ENCODE data around the gene SLC6A17.

Gene SLC6A17

GRCh38 chr1:110148961-110149360 lies 1.3 kb upstream of the SLC6A17 start:
- DNase-seq (ENCODE audit: low spot score in 2 of 2) = no peak
- Mint-ChIP-seq H3K9me3 (no peaks in the 10 kb centered on the region), H3K27ac (ENCODE audit: low read depth) (no peak overlapping the region), H3K4me1 (no peaks in the 10 kb centered on the region), H3K36me3 (ENCODE audit: insufficient read depth) (no peaks in the 10 kb centered on the region), H3K4me3 (no peak overlapping the region), H3K27me3 (peaks cover 22% of the 10 kb centered on the region)
- ATAC-seq (replicated peaks; ENCODE audit: extremely low read depth, poor library complexity, severe bottlenecking) = no peak

- peaks cover 45% of the 10 kb centered on the region for H3K27me3 Mint-ChIP-seq
- peaks cover 3% of the 10 kb centered on the region for H3K36me3 Mint-ChIP-seq (ENCODE audit: insufficient read depth)
- H3K4me3 Mint-ChIP-seq = no peak overlapping the region
These were observed 928 bp downstream of the SLC6A17 start for GRCh38 chr1:110151175-110151669.

DNA sequence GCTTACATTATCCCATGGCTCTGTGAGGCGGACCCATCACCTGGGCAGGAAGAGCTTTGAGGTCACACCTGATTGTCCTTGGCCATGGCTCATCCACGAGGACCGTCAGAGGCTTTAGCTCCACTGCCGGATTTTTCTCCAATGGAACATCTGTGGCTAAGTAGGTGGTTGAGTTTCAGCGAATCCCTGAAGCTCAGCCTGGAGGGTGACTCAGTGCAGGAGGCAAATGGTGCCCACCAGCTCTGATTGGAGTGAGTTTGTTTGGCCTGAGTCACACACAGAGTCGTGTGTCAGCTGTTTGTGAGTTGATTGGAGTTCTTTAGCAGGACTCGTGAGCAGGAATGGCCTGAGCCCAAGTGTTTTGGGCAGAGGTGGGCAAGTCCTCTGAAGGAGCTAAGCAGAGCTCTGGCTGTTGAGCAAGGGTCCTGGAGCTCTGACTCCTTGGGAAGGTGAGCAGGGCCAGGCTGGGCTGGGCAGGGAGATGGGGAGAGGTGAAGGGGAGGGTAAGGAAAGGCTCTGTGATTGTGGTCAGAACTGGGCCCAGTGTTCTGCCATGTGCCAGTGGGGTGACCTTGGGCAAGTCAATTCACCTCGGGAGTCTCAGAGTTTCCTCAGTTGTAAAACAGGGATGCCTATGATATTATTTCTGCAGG lies 2.0 kb downstream of the SLC6A17 start:
- DNase-seq (ENCODE audit: low spot score in 2 of 2) (no peak), ATAC-seq (replicated peaks; ENCODE audit: extremely low read depth, poor library complexity, severe bottlenecking) (no peak)
- H3K27me3 Mint-ChIP-seq = peaks cover 55% of the 10 kb centered on the region
- peaks cover 3% of the 10 kb centered on the region for H3K36me3 Mint-ChIP-seq (ENCODE audit: insufficient read depth)
- H3K4me1 Mint-ChIP-seq = no peaks in the 10 kb centered on the region
- no peak overlapping the region for H3K27ac Mint-ChIP-seq (ENCODE audit: low read depth)
- H3K4me3 Mint-ChIP-seq = no peak overlapping the region
- no peaks in the 10 kb centered on the region for H3K9me3 Mint-ChIP-seq

More at GRCh38 chr1:110151175-110151669, 928 bp downstream of the SLC6A17 start:
- no peak for DNase-seq (ENCODE audit: low spot score in 2 of 2)
- Mint-ChIP-seq H3K4me1 (no peaks in the 10 kb centered on the region), H3K27ac (ENCODE audit: low read depth) (no peak overlapping the region), H3K9me3 (no peaks in the 10 kb centered on the region)
- no peak for ATAC-seq (replicated peaks; ENCODE audit: extremely low read depth, poor library complexity, severe bottlenecking)

- no peak overlapping the region for H3K27ac Mint-ChIP-seq (ENCODE audit: low read depth)
- H3K9me3 Mint-ChIP-seq = no peaks in the 10 kb centered on the region
- no peaks in the 10 kb centered on the region for H3K4me1 Mint-ChIP-seq
- DNase-seq (ENCODE audit: low spot score in 2 of 2) = no peak
- H3K36me3 Mint-ChIP-seq (ENCODE audit: insufficient read depth) = peaks cover 3% of the 10 kb centered on the region
- peaks cover 67% of the 10 kb centered on the region for H3K27me3 Mint-ChIP-seq
- no peak overlapping the region for H3K4me3 Mint-ChIP-seq
- ATAC-seq (replicated peaks; ENCODE audit: extremely low read depth, poor library complexity, severe bottlenecking) = no peak
These were observed 3.2 kb downstream of the SLC6A17 start for GRCh38 chr1:110153407-110153950.

DNA sequence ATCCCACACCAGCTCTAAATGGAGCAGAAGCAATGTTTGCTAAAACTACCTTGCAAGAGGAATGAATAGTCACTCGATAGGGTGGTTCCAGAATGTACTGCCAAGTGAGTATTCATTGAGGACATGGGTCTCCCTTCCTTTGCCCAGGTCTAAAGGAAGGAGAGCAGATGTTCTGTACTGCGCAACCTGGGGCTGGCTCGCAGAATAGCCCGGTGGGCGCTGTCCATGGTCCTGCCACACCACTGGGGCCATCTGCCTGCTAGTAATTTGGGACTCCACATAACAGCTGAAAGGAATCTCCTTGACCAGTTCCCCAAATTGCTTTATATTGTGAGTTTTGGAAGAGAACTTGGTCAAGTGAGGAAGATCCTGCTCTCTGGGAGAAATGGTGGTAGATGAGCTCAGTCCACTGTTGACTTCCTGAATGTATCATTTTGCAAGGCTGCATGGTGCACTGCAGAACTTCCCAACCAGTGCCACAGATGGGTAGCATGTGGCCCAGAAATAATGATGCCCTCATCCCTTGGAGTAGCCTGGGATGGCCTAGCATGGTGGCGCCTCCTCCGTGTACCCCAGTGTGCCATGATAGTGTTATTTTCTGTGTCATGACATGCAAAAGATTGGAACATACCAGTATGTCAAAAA lies 5.7 kb downstream of the SLC6A17 start:
- ATAC-seq (replicated peaks; ENCODE audit: extremely low read depth, poor library complexity, severe bottlenecking) (no peak), DNase-seq (ENCODE audit: low spot score in 2 of 2) (peak; percentile 13 to 25)
- Mint-ChIP-seq H3K27ac (ENCODE audit: low read depth) (no peak overlapping the region), H3K9me3 (peaks cover 6% of the 10 kb centered on the region), H3K4me3 (no peak overlapping the region), H3K27me3 (peaks cover 91% of the 10 kb centered on the region), H3K36me3 (ENCODE audit: insufficient read depth) (peaks cover 3% of the 10 kb centered on the region), H3K4me1 (no peaks in the 10 kb centered on the region)

DNA sequence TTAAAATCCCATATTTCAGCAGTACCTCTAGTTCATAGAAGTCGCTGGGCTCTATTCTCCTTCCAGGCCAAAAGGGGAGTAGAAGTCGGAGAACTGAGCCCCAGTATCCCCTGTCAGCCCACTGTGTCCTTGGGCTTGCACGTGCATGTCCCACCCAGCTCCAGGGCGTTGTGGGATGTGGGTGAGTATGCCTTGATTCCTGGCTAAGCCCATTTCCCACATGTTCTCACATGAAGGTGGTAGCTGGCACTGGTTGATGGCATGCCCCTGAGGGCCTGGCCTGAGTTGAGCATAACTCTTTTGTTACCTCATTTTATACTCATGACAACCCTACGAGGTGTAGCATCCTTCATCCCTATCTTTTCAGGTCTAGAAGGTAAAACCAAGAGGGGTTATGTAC lies 8.0 kb downstream of the SLC6A17 start:
- Mint-ChIP-seq H3K4me1 (no peaks in the 10 kb centered on the region), H3K27ac (ENCODE audit: low read depth) (no peak overlapping the region), H3K27me3 (peaks cover 92% of the 10 kb centered on the region), H3K36me3 (ENCODE audit: insufficient read depth) (peaks cover 3% of the 10 kb centered on the region), H3K9me3 (peaks cover 6% of the 10 kb centered on the region), H3K4me3 (no peak overlapping the region)
- DNase-seq (ENCODE audit: low spot score in 2 of 2) (no peak), ATAC-seq (replicated peaks; ENCODE audit: extremely low read depth, poor library complexity, severe bottlenecking) (no peak)

GRCh38 chr1:110159168-110159567 lies 8.9 kb downstream of the SLC6A17 start:
- H3K4me3 Mint-ChIP-seq = no peak overlapping the region

GRCh38 chr1:110160538-110161100 lies 10.3 kb downstream of the SLC6A17 start:
- ATAC-seq (replicated peaks; ENCODE audit: extremely low read depth, poor library complexity, severe bottlenecking) (no peak), DNase-seq (ENCODE audit: low spot score in 2 of 2) (no peak)
- H3K9me3 Mint-ChIP-seq = peaks cover 6% of the 10 kb centered on the region
- H3K27me3 Mint-ChIP-seq = peaks cover 80% of the 10 kb centered on the region
- H3K36me3 Mint-ChIP-seq (ENCODE audit: insufficient read depth) = no peaks in the 10 kb centered on the region
- H3K4me3 Mint-ChIP-seq = no peak overlapping the region
- H3K4me1 Mint-ChIP-seq = no peaks in the 10 kb centered on the region
- no peak overlapping the region for H3K27ac Mint-ChIP-seq (ENCODE audit: low read depth)

More at GRCh38 chr1:110159168-110159567, 8.9 kb downstream of the SLC6A17 start:
- DNase-seq (ENCODE audit: low spot score in 2 of 2) (no peak), ATAC-seq (replicated peaks; ENCODE audit: extremely low read depth, poor library complexity, severe bottlenecking) (no peak)
- Mint-ChIP-seq H3K27ac (ENCODE audit: low read depth) (no peak overlapping the region), H3K4me1 (no peaks in the 10 kb centered on the region), H3K9me3 (peaks cover 6% of the 10 kb centered on the region), H3K27me3 (peaks cover 92% of the 10 kb centered on the region), H3K36me3 (ENCODE audit: insufficient read depth) (peaks cover 3% of the 10 kb centered on the region)

DNA sequence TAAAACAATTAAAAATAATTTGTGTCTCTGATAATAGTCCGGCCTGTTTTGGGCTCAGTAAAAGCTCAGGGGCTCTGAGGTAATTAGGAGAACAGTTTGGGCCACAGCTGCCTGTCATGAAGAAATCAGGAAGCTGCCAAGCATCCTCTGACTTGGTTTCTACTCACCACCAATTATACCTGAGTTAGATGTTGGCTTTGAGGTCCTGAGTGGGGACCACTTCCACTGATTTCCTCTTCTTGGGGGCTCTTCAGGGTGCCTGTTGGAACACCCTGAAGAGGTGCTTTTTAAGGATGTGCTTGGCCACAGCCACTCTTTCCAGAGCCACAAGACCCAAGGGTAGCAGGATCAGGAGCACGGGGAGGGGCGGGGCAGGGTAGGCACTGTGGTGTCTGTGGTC lies 10.9 kb downstream of the SLC6A17 start:
- no peak for ATAC-seq (replicated peaks; ENCODE audit: extremely low read depth, poor library complexity, severe bottlenecking)
- no peaks in the 10 kb centered on the region for H3K4me1 Mint-ChIP-seq

GRCh38 chr1:110161849-110162248 lies 11.6 kb downstream of the SLC6A17 start:
- H3K4me1 Mint-ChIP-seq = no peaks in the 10 kb centered on the region
- H3K27me3 Mint-ChIP-seq = peaks cover 68% of the 10 kb centered on the region
- DNase-seq (ENCODE audit: low spot score in 2 of 2) = no peak
- H3K9me3 Mint-ChIP-seq = peaks cover 6% of the 10 kb centered on the region
- H3K4me3 Mint-ChIP-seq = no peak overlapping the region
- H3K36me3 Mint-ChIP-seq (ENCODE audit: insufficient read depth) = no peaks in the 10 kb centered on the region
- no peak overlapping the region for H3K27ac Mint-ChIP-seq (ENCODE audit: low read depth)
- no peak for ATAC-seq (replicated peaks; ENCODE audit: extremely low read depth, poor library complexity, severe bottlenecking)

More for the DNA sequence above, 10.9 kb downstream of the SLC6A17 start:
- no peak overlapping the region for H3K27ac Mint-ChIP-seq (ENCODE audit: low read depth)
- no peaks in the 10 kb centered on the region for H3K36me3 Mint-ChIP-seq (ENCODE audit: insufficient read depth)
- peaks cover 74% of the 10 kb centered on the region for H3K27me3 Mint-ChIP-seq
- no peak overlapping the region for H3K4me3 Mint-ChIP-seq
- H3K9me3 Mint-ChIP-seq = peaks cover 6% of the 10 kb centered on the region
- DNase-seq (ENCODE audit: low spot score in 2 of 2) = no peak

GRCh38 chr1:110163591-110163990 lies 13.3 kb downstream of the SLC6A17 start:
- Mint-ChIP-seq H3K9me3 (peaks cover 6% of the 10 kb centered on the region), H3K4me1 (no peaks in the 10 kb centered on the region), H3K36me3 (ENCODE audit: insufficient read depth) (peaks cover 3% of the 10 kb centered on the region), H3K27me3 (peaks cover 52% of the 10 kb centered on the region), H3K27ac (ENCODE audit: low read depth) (no peak overlapping the region), H3K4me3 (no peak overlapping the region)
- DNase-seq (ENCODE audit: low spot score in 2 of 2) (no peak), ATAC-seq (replicated peaks; ENCODE audit: extremely low read depth, poor library complexity, severe bottlenecking) (no peak)

- H3K4me1 Mint-ChIP-seq = no peaks in the 10 kb centered on the region
- H3K27me3 Mint-ChIP-seq = peaks cover 39% of the 10 kb centered on the region
- H3K4me3 Mint-ChIP-seq = no peak overlapping the region
- peaks cover 6% of the 10 kb centered on the region for H3K9me3 Mint-ChIP-seq
- H3K27ac Mint-ChIP-seq (ENCODE audit: low read depth) = no peak overlapping the region
- H3K36me3 Mint-ChIP-seq (ENCODE audit: insufficient read depth) = peaks cover 3% of the 10 kb centered on the region
- DNase-seq (ENCODE audit: low spot score in 2 of 2) (no peak), ATAC-seq (replicated peaks; ENCODE audit: extremely low read depth, poor library complexity, severe bottlenecking) (no peak)
These were observed 14.5 kb downstream of the SLC6A17 start for GRCh38 chr1:110164725-110165350.

Data from central memory CD8-positive, alpha-beta T cell (primary cell).